ENCODE results near the gene OR51E1. TPM values are rescaled to one million over a fixed set of nuclear protein-coding genes. Genes with fewer than 3 reads are reported as not detected.

OR51E1 gene
- total RNA-seq, 1 donor from 2014 or later, result 1.3 TPM

DNA sequence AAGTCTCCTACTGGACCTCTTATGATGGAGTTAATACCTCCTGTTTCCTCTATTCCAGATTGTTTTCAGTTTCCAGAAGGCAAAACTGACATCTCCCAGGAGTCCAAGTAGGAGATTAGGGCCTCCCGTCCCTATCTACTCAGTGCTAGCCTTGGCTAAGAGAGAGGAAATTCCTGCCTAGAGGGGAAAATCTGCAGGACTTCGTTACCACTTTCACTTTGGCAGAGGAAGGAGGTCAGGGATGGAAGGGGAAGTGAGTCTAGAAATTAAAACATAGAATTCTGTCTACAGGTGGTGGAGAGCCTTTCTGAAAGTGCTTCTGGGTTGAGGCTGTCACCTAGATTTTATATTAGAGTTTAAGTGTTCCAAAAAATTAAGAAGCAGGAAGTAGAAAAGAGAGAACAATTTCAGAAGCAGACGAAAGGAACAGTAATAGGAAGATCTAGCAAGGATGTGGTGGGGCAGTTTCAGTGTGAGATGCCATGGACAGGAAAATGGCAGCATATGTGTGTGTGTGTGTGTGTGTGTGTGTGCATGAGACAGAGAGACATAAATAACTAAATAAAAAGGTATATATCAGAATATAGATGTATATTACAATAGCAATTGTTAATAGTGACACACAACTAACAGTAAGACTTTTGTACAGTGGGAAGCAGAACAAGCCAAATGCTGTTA lies 33.4 kb upstream of the OR51E1 start:
- peaks cover 38% of the 10 kb centered on the region for H3K4me1 ChIP-seq
- peak overlapping the region; percentile 76 for H3K27ac ChIP-seq (replicated peaks)

DNA sequence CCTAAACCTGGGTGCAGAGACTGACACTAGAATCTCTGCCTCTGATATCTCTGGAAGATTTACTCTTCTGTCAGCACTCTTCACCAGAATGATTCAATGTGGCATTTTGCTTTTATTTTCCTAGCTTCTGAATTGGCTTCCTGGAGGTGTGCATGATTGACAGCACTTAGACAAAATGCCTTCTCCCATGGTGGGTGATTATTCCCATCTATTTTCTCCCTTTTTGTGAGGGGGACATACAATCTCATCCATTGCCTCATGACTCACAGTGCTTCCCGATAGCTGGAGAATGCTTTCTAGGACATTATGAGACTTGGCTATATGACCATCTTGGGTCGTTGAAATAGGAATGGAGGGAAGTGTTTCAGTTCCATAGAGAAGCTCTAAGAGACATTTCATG lies 31.8 kb upstream of the OR51E1 start:
- Histone ChIP-seq H3K27ac (replicated peaks) (no peak overlapping the region), H3K27me3 (ENCODE audit: low read depth) (no peaks in the 10 kb centered on the region)
- intact Hi-C loops (cut with micrococcal nuclease), result no loop called here

More for the DNA sequence above, 33.4 kb upstream of the OR51E1 start:
- peak overlapping the region; percentile 46 for H3K4me3 ChIP-seq
- H3K36me3 ChIP-seq, result peaks cover 2% of the 10 kb centered on the region
- TF ChIP-seq, protein P1, sequence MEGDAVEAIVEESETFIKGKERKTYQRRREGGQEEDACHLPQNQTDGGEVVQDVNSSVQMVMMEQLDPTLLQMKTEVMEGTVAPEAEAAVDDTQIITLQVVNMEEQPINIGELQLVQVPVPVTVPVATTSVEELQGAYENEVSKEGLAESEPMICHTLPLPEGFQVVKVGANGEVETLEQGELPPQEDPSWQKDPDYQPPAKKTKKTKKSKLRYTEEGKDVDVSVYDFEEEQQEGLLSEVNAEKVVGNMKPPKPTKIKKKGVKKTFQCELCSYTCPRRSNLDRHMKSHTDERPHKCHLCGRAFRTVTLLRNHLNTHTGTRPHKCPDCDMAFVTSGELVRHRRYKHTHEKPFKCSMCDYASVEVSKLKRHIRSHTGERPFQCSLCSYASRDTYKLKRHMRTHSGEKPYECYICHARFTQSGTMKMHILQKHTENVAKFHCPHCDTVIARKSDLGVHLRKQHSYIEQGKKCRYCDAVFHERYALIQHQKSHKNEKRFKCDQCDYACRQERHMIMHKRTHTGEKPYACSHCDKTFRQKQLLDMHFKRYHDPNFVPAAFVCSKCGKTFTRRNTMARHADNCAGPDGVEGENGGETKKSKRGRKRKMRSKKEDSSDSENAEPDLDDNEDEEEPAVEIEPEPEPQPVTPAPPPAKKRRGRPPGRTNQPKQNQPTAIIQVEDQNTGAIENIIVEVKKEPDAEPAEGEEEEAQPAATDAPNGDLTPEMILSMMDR (IDR thresholded peaks at IDR 0.05; ENCODE audit: borderline replicate concordance), result no peak
- DNase-seq, result no peak
- H3K9me3 ChIP-seq (replicated peaks), result no peaks in the 10 kb centered on the region
- intact Hi-C loops (cut with micrococcal nuclease), result no loop called here
- H3K27me3 ChIP-seq (ENCODE audit: low read depth), result no peaks in the 10 kb centered on the region

DNA sequence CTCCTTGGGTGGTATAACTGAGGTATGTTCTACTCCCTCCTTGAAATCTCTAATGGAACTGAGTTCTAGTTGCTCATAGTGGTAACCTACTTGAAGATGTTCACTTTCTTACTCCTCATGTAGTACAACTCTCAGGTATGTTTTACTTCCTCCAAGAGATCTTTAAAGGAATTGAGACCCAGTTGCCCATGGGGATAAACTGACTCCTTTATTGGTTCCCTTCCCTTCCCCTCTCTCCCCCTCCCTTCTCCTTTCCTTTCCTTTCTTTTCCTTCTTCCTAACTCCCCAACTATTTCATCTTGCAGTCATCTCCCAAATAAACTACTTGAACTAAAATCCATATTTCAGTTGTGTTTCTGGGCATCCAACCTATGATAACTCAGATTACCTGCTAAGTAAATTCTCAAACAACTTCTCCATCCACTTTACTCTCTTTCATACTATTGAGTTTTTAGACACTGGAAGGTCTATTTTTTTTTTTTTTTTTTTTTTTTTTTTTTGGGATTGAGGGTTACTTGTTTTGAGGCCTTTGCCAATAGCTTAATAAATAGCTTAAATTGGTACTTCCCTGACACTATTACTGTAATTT lies 27.8 kb upstream of the OR51E1 start:
- TF ChIP-seq, protein P1 (IDR thresholded peaks at IDR 0.05; ENCODE audit: borderline replicate concordance), result no peak
- Histone ChIP-seq H3K9me3 (replicated peaks) (no peaks in the 10 kb centered on the region), H3K36me3 (no peaks in the 10 kb centered on the region), H3K4me1 (no peaks in the 10 kb centered on the region), H3K4me3 (no peak overlapping the region), H3K27ac (replicated peaks) (no peak overlapping the region), H3K27me3 (ENCODE audit: low read depth) (peaks cover 11% of the 10 kb centered on the region)
- no peak for DNase-seq
- intact Hi-C loops (cut with micrococcal nuclease), result no loop called here

More for the DNA sequence above, 31.8 kb upstream of the OR51E1 start:
- H3K9me3 ChIP-seq (replicated peaks), result no peaks in the 10 kb centered on the region
- no peaks in the 10 kb centered on the region for H3K36me3 ChIP-seq
- no peak for DNase-seq
- H3K4me1 ChIP-seq, result peaks cover 25% of the 10 kb centered on the region
- no peak overlapping the region for H3K4me3 ChIP-seq
- TF ChIP-seq, protein P1 (IDR thresholded peaks at IDR 0.05; ENCODE audit: borderline replicate concordance), result no peak

DNA sequence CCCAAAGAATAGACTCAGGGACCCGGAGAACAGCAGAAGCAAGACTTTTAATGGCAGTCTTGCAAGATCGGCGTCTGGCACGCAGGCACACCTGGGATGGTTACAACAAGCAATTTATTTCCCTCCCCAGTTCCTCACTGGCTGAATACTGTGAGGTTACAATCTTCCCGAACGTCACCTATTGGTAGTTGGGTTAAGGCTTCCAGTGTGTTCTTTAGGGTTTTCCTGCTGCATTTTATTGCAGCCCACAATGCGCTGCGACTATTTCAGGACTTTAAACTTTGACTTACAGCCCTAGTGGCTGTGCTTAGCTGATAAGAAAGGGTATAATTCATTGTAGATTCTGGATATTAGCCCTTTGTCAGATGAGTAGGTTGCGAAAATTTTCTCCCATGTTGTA lies 24.3 kb upstream of the OR51E1 start:
- H3K9me3 ChIP-seq (replicated peaks), result peaks cover 5% of the 10 kb centered on the region
- H3K4me3 ChIP-seq, result no peak overlapping the region
- no peak for DNase-seq
- no peaks in the 10 kb centered on the region for H3K36me3 ChIP-seq
- no peak overlapping the region for H3K27ac ChIP-seq (replicated peaks)
- TF ChIP-seq, protein P1 (IDR thresholded peaks at IDR 0.05; ENCODE audit: borderline replicate concordance), result no peak
- intact Hi-C loops (cut with micrococcal nuclease), result no loop called here
- peaks cover 11% of the 10 kb centered on the region for H3K27me3 ChIP-seq (ENCODE audit: low read depth)
- H3K4me1 ChIP-seq, result no peaks in the 10 kb centered on the region

DNA sequence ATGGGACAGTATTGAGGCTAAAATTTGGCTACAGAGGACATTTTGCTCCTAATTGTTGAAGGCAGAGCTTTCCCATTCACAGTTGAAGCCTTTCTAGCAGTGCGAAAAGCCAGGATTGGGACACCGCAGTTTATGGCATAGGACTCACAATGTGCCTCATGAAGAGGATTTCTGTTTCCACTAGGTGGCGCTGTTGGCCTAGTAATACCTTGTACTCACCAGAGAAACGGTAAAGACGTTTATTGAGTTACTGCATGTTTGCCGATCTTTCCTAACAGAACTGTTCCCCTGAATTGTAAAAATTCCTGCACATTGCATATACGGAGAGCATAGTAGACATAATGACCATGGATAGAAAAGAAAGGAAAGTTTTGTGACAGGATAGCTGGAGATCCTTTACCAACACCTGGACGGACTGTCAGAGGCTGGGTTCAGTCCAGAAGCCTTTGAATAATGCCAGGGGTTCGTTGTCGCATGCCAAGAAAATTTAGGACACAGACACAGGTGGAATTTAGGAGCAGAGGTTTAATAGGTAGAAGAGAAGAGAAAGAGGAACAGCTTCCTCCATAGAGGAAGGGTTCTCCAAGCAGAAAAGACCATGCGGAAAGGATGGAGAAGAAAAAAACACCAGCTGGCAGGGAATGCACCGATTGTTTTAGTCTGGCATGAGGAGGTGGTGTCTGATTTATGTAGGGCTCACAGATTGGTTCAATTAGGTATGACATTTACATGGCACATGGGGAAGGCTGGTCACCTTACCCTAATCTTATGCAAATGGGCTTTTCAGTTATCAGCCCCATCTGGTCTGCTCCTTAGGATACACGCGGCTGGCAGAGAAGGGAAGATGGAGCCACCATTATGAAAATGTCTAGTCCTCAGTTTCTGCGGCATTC lies 17.3 kb upstream of the OR51E1 start:
- no peak for DNase-seq
- Histone ChIP-seq H3K27ac (replicated peaks) (no peak overlapping the region), H3K4me1 (no peaks in the 10 kb centered on the region), H3K27me3 (ENCODE audit: low read depth) (no peaks in the 10 kb centered on the region), H3K36me3 (no peaks in the 10 kb centered on the region), H3K4me3 (no peak overlapping the region), H3K9me3 (replicated peaks) (peaks cover 14% of the 10 kb centered on the region)
- intact Hi-C loops (cut with micrococcal nuclease), result loop anchor here (5.0 kb wide), 1 partner anchor 201 kb away; no protein-coding TSS in a partner anchor
- TF ChIP-seq, protein P1 (IDR thresholded peaks at IDR 0.05; ENCODE audit: borderline replicate concordance), result peak; percentile 77
